ENCODE measurements around the gene ZRANB1. TPM values are rescaled to one million over a fixed set of nuclear protein-coding genes. Genes with fewer than 3 reads are reported as not detected.

Gene ZRANB1
- total RNA-seq, 1 donor from 2014 or later = 24.0 TPM

DNA sequence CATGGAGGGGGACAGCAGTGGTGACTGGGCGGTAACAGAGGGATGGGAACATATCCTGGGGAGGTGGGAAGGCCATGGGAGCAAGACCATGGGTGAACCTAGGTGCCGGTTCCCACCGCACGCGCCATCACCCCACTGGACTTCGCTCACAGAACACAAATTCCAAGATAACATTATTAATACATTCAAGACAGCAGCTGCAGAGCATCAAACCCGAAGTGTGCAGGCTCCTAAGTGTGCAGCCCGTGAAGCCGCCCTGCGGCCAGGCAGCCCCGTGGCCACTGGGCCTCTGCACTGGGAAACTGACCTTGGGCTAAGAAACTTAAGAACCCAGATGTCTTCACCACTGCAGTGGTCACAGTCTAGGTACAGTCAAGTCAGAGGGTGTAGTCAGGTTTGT is 42.8 kb upstream of the ZRANB1 start:
- Mint-ChIP-seq H3K4me3 (no peak overlapping the region), H3K27ac (ENCODE audit: unreplicated experiment) (no peak overlapping the region), H3K27me3 (ENCODE audit: low read depth) (peaks cover 3% of the 10 kb centered on the region)

DNA sequence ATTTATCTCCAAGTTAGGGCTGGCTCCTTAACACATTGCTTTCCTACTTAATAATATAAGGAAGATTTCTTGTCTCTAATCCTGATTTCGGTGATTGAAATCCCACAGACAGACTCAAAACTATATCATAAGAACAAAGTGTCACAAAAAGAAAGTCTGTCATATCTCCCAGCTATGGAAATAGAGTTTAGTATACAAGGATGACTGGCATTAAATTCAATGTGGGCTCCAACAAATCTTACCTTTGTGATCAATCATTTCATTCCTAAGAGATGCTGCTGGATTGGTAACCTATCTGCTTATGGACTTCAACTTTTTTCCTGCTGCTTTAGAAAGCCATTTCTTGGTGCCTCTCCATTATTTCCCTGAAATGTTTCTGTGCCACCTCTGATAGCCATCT is 39.5 kb upstream of the ZRANB1 start:
- no peaks in the 10 kb centered on the region for H3K36me3 Mint-ChIP-seq (ENCODE audit: low read depth)
- H3K9me3 Mint-ChIP-seq = no peaks in the 10 kb centered on the region
- no peak overlapping the region for H3K27ac Mint-ChIP-seq (ENCODE audit: unreplicated experiment)
- peaks cover 3% of the 10 kb centered on the region for H3K27me3 Mint-ChIP-seq (ENCODE audit: low read depth)
- H3K4me1 Mint-ChIP-seq = peaks cover 16% of the 10 kb centered on the region
- TF ChIP-seq, protein P1, sequence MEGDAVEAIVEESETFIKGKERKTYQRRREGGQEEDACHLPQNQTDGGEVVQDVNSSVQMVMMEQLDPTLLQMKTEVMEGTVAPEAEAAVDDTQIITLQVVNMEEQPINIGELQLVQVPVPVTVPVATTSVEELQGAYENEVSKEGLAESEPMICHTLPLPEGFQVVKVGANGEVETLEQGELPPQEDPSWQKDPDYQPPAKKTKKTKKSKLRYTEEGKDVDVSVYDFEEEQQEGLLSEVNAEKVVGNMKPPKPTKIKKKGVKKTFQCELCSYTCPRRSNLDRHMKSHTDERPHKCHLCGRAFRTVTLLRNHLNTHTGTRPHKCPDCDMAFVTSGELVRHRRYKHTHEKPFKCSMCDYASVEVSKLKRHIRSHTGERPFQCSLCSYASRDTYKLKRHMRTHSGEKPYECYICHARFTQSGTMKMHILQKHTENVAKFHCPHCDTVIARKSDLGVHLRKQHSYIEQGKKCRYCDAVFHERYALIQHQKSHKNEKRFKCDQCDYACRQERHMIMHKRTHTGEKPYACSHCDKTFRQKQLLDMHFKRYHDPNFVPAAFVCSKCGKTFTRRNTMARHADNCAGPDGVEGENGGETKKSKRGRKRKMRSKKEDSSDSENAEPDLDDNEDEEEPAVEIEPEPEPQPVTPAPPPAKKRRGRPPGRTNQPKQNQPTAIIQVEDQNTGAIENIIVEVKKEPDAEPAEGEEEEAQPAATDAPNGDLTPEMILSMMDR (conservative IDR thresholded peaks at IDR 0.05) = no peak
- DNase-seq (ENCODE audit: low read depth, low spot score) = no peak
- no peak overlapping the region for H3K4me3 Mint-ChIP-seq

More for the DNA sequence above, 42.8 kb upstream of the ZRANB1 start:
- Mint-ChIP-seq H3K9me3 (no peaks in the 10 kb centered on the region), H3K4me1 (peaks cover 16% of the 10 kb centered on the region), H3K36me3 (ENCODE audit: low read depth) (no peaks in the 10 kb centered on the region)
- TF ChIP-seq, protein P1 (conservative IDR thresholded peaks at IDR 0.05) = no peak
- no peak for DNase-seq (ENCODE audit: low read depth, low spot score)

- Mint-ChIP-seq H3K36me3 (ENCODE audit: low read depth) (no peaks in the 10 kb centered on the region), H3K4me1 (peaks cover 16% of the 10 kb centered on the region), H3K27ac (ENCODE audit: unreplicated experiment) (no peak overlapping the region), H3K9me3 (no peaks in the 10 kb centered on the region), H3K4me3 (no peak overlapping the region), H3K27me3 (ENCODE audit: low read depth) (no peaks in the 10 kb centered on the region)
- TF ChIP-seq, protein P1 (conservative IDR thresholded peaks at IDR 0.05) = no peak
- no peak for DNase-seq (ENCODE audit: low read depth, low spot score)
These were observed 38.8 kb upstream of the ZRANB1 start for GRCh38 chr10:124903111-124903510.

DNA sequence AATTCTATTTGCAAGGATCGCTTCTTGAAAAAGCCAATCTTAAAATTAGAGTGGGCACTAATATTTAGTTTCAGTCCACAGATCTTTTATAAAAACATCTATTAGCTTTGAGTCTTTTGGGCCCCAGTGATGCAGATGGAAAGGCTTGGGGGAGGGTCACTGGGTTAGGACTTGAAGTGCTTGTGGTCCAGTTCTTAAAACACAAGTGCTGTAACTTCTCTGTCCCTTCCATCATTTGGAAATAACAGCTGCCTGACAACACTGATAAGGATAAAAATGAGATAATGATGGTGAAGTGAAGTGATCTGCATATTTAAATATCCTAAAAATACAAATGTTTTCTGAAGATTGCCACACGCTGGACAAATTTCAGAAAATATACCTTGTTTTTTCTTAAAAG is 37.1 kb upstream of the ZRANB1 start:
- H3K4me3 Mint-ChIP-seq = no peak overlapping the region
- H3K9me3 Mint-ChIP-seq = no peaks in the 10 kb centered on the region
- peaks cover 16% of the 10 kb centered on the region for H3K4me1 Mint-ChIP-seq
- no peak for DNase-seq (ENCODE audit: low read depth, low spot score)
- TF ChIP-seq, protein P1 (conservative IDR thresholded peaks at IDR 0.05) = no peak
- H3K27me3 Mint-ChIP-seq (ENCODE audit: low read depth) = no peaks in the 10 kb centered on the region
- H3K36me3 Mint-ChIP-seq (ENCODE audit: low read depth) = no peaks in the 10 kb centered on the region
- H3K27ac Mint-ChIP-seq (ENCODE audit: unreplicated experiment) = no peak overlapping the region

GRCh38 chr10:124906551-124907001 is 35.3 kb upstream of the ZRANB1 start:
- Mint-ChIP-seq H3K27ac (ENCODE audit: unreplicated experiment) (no peak overlapping the region), H3K27me3 (ENCODE audit: low read depth) (peaks cover 9% of the 10 kb centered on the region), H3K4me1 (peaks cover 16% of the 10 kb centered on the region), H3K36me3 (ENCODE audit: low read depth) (no peaks in the 10 kb centered on the region), H3K4me3 (no peak overlapping the region), H3K9me3 (no peaks in the 10 kb centered on the region)
- TF ChIP-seq, protein P1 (conservative IDR thresholded peaks at IDR 0.05) = no peak
- no peak for DNase-seq (ENCODE audit: low read depth, low spot score)

- Mint-ChIP-seq H3K4me3 (no peak overlapping the region), H3K27me3 (ENCODE audit: low read depth) (peaks cover 18% of the 10 kb centered on the region), H3K4me1 (no peaks in the 10 kb centered on the region), H3K36me3 (ENCODE audit: low read depth) (no peaks in the 10 kb centered on the region), H3K27ac (ENCODE audit: unreplicated experiment) (no peak overlapping the region), H3K9me3 (no peaks in the 10 kb centered on the region)
- no peak for DNase-seq (ENCODE audit: low read depth, low spot score)
- TF ChIP-seq, protein P1 (conservative IDR thresholded peaks at IDR 0.05) = no peak
These were observed 32.4 kb upstream of the ZRANB1 start for GRCh38 chr10:124909563-124909962.
